Hematopoietic multipotent progenitor cell treated with erythropoietin and hydrocortisone succinate and interleukin-3 and kit ligand, for 4 days (in vitro differentiated cells): Measurements from ENCODE around the gene SYT6.
A peak's percentile ranks its signal among the peaks of the same experiment; 100 is the strongest.
"Not testable (repeated sequence)": the region's sequence is repeated elsewhere in the genome, so short reads cannot be mapped to it uniquely, and the experiment has no call there.

Experiments
- DNase-seq: peaks from one replicate; pipeline ENCODE4 v3.0.0-alpha.2; 2015

Gene SYT6

GRCh38 chr1:114065671-114066070 lies 88.0 kb downstream of the SYT6 start:
- not testable (repeated sequence) for DNase-seq

DNA sequence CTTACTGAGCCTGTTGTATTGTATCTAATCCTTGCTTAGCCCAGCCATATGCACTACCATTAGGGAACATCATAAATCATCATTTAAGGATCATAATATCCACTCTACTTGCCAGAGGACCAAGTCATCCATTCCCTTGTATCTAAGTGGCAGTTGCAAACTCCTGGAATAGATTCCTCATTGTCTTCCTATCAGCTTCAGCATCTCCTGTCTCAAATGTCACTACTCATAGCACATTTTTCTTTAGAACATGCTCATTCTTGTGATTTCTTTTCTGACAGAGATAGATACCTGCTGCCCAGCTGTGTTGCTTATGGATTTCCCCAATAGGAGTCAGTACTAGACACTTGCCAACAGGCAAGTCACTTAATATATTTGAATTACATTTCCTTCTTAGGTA lies 90.1 kb downstream of the SYT6 start:
- DNase-seq: no peak

DNA sequence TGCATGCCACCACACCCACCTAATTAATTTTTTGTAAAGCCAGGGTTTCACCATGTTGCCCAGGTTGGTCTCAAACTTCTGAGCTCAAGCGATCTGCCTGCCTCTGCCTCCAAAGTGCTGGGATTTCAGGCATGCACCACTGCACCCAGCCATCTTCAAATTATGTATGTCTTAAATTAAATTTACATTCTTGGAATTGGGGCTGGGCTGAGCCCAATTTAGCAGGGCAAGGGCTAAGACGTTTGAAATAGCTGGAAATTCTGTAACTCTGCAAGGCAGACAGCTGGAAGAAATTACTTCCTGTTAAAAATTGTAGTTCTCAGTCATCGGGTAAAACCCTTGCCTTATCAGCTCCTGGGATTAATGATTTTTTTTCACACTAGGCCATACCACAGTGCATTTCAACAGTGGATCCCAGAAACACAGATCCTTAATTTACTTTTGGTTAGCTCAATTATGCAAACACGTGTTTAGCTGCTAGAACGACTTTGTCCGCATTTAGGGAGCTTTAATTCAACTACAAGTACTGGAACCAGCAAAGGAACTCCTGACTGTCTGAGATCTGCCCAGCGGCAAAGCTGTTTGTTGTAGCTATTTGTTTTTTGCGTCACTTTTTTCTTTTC lies 91.1 kb downstream of the SYT6 start:
- no peak for DNase-seq

DNA sequence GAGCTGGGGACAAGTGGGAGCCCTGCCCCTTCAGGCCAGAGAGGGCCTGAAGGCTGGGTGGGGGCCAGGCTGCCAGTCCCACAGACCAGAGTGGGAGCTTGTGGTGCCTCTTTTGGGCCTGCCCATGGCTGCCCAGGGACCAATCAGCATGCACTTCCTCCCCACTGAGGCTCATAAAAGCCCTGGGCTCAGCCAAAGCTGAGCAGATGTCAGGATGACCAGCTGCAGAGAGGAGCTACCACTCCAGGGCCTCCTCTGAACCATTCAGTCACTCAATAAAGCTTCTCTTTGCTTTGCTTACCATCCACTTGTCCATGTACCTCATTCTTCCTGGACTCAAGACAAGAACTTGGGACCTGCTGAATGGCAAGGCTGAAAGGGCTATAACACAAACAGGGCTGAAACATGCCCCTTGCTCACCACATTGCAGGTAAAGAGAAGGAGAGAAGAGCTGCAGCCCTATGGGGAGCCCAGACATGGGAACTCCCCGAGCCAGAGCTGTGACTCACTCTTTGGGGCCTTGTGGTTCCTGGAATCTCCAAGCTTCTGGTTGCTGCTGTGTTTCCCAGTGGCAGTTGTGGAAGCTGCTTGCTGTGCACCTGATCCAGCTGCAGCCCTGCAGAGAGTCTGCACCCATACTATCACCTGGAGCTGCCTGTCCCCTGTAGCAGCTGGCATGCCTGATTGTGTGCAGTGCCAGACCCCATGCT lies 92.4 kb downstream of the SYT6 start:
- DNase-seq: no peak

GRCh38 chr1:114058236-114058635 lies 95.4 kb downstream of the SYT6 start:
- not testable (repeated sequence) for DNase-seq

GRCh38 chr1:114054148-114054547 lies 99.5 kb downstream of the SYT6 start:
- no peak for DNase-seq

DNA sequence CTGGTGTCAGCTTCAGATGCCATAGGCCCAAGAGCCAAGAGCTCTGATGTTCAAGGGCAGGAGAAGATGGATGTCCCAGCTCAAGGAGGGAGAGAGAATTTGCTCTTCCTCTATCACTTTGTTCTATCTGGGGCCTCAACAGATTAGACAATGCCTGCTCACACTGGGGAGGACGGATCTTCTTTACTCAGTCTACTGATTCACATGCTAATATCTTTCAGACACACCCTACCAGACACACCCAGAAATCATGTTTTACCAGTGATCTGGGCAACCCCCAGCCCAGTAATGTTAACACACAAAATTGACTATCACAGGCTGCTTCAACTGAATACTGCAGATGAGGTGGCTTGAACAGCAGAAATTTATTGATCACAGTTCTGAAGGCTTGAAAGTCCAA lies 105.4 kb downstream of the SYT6 start:
- no peak for DNase-seq

DNA sequence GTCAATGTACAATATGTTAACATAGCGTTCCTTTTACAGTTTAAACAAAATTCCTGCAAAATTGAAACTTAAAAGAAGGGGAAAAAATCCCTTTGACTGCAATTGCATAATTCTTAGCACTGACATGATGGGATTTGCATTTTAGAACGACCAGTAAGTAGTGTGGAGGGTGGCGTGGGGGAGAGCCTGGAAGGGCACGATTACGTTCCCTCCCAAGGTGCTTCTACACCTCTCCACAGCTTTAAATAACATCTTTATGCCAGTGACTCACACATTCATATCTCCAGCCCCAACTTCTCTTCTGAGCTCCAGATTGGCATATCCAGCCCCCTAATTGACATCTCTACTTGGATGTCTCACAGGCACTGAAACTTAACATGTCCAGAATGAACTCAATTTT lies 110.1 kb downstream of the SYT6 start:
- DNase-seq: no peak

- DNase-seq: no peak
Observed at GRCh38 chr1:114043054-114043453, 110.6 kb downstream of the SYT6 start.

- DNase-seq: peak; percentile 79
Observed at GRCh38 chr1:114040273-114041015, 113.2 kb downstream of the SYT6 start.
